RWPE2 (cell line): Measurements from ENCODE around the gene ANAPC2.

Experiments used
- ATAC-seq: fragments of 200-7000 bp; cut with Tn5 transposase; 3 replicates; pipeline ENCODE4 v1.9.1; 2021; ENCODE audit warnings: low read depth
- DNase-seq: peaks from one replicate; pipeline ENCODE4 v3.0.0-alpha.2; 2020; ENCODE audit warnings: low spot score
- H3K27ac ChIP-seq: fragments of 450-650 bp; 2 replicates; pipeline ENCODE4 v1.5.1; 2017; ENCODE audit warnings: mild to moderate bottlenecking; ENCODE audit not compliant: poor library complexity, severe bottlenecking
- H3K27me3 ChIP-seq: fragments of 250-450 bp; sonication (Bioruptor Pico); 2 replicates; pipeline ENCODE4 v1.5.1; 2021; ENCODE audit warnings: mild to moderate bottlenecking, moderate library complexity; ENCODE audit not compliant: insufficient read depth, poor library complexity, severe bottlenecking
- H3K36me3 ChIP-seq: fragments of 250-450 bp; sonication (Bioruptor Pico); 2 replicates; pipeline ENCODE4 v1.5.1; 2020; ENCODE audit warnings: low read depth, mild to moderate bottlenecking, moderate library complexity
- H3K4me1 ChIP-seq: fragments of 250-450 bp; sonication (Bioruptor Pico); 2 replicates; pipeline ENCODE4 v1.5.1; 2021; ENCODE audit warnings: mild to moderate bottlenecking, moderate library complexity; ENCODE audit not compliant: insufficient read depth, poor library complexity, severe bottlenecking
- H3K4me3 ChIP-seq: fragments of 250-450 bp; sonication (Bioruptor Pico); 2 replicates; pipeline ENCODE4 v1.5.1; 2021; ENCODE audit warnings: mild to moderate bottlenecking, moderate library complexity; ENCODE audit not compliant: severe bottlenecking
- H3K9me3 ChIP-seq: fragments of 250-450 bp; sonication (Bioruptor Pico); 2 replicates; pipeline ENCODE4 v1.5.1; 2021; ENCODE audit warnings: mild to moderate bottlenecking, moderate library complexity; ENCODE audit not compliant: severe bottlenecking
- CTCF ChIP-seq: fragments of 450-650 bp; IDR thresholded peaks from one replicate; pipeline ENCODE4 v1.5.1; 2017; ENCODE audit warnings: mild to moderate bottlenecking, moderate library complexity; ENCODE audit not compliant: poor library complexity, severe bottlenecking

ANAPC2 gene

GRCh38 chr9:137235424-137236237 lies 47.3 kb upstream of the ANAPC2 start:
- Histone ChIP-seq H3K4me1 (no peaks in the 10 kb centered on the region), H3K36me3 (no peaks in the 10 kb centered on the region), H3K27me3 (peaks cover 4% of the 10 kb centered on the region), H3K27ac (no peak overlapping the region), H3K9me3 (no peaks in the 10 kb centered on the region), H3K4me3 (no peak overlapping the region)
- TF ChIP-seq CTCF, result no peak
- ATAC-seq, result no peak
- no peak for DNase-seq

GRCh38 chr9:137234758-137235423 lies 46.5 kb upstream of the ANAPC2 start:
- Histone ChIP-seq H3K4me1 (no peaks in the 10 kb centered on the region), H3K4me3 (no peak overlapping the region), H3K9me3 (no peaks in the 10 kb centered on the region), H3K36me3 (no peaks in the 10 kb centered on the region), H3K27ac (no peak overlapping the region), H3K27me3 (peaks cover 4% of the 10 kb centered on the region)
- ATAC-seq, result no peak
- TF ChIP-seq CTCF, result no peak
- DNase-seq, result no peak

- H3K9me3 ChIP-seq, result no peaks in the 10 kb centered on the region
- H3K27ac ChIP-seq, result no peak overlapping the region
- no peaks in the 10 kb centered on the region for H3K4me1 ChIP-seq
- no peak for TF ChIP-seq CTCF
- peaks cover 4% of the 10 kb centered on the region for H3K27me3 ChIP-seq
- no peaks in the 10 kb centered on the region for H3K36me3 ChIP-seq
- DNase-seq, result no peak
- no peak overlapping the region for H3K4me3 ChIP-seq
- no peak for ATAC-seq
Measured at GRCh38 chr9:137234055-137234697, 45.8 kb upstream of the ANAPC2 start.

GRCh38 chr9:137233143-137233980 lies 45.0 kb upstream of the ANAPC2 start:
- H3K4me1 ChIP-seq, result no peaks in the 10 kb centered on the region
- no peak for TF ChIP-seq CTCF
- no peak overlapping the region for H3K4me3 ChIP-seq
- H3K9me3 ChIP-seq, result no peaks in the 10 kb centered on the region
- ATAC-seq, result no peak
- peaks cover 4% of the 10 kb centered on the region for H3K27me3 ChIP-seq
- no peak for DNase-seq
- H3K36me3 ChIP-seq, result no peaks in the 10 kb centered on the region
- H3K27ac ChIP-seq, result no peak overlapping the region
